Kasumi-1 (cell line): ENCODE measurements around the gene SHLD1.

ENCODE experiments used
- DNase-seq, 2 experiments: peaks; one replicate each; lab custom pipeline; 2025; lab: John Stamatoyannopoulos, UW

SHLD1 gene

DNA sequence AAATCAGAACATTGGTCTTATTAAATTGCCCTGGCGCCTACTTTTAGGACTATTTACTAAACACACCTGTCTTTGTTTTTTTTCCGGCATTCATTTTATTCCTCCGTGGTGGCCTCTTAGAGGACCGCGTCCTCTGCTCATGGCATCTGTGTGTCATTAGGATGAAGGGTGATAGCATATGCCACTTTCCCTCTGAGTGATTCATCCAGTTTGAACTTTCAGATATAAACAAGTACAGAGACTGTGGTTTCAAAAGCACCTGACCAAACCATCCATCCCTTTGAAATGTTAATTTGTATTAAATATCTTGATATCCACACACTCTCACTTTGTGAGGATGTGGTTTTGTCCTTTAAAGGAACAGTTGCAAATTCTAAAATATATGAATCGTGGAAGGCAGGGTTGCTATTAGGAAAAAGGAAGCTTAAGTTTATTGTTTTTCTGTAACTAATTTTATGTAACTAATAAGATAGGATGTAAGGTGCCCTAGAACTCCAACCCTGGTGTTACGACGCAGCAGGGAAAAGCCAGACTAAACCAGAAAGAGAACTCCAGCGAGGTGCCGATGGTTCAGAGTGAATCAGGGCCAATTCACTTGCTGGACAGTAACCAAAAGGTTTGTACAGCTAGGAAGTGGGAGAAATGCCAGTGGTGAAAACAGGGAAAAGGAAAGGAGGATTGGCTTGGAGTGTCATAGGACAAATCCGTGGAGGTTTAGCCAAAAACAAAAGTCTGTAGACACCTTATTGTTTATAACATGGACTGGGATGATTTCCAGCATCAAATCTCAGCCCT, 98.7 kb downstream of the SHLD1 start:
- DNase-seq = no peak

DNA sequence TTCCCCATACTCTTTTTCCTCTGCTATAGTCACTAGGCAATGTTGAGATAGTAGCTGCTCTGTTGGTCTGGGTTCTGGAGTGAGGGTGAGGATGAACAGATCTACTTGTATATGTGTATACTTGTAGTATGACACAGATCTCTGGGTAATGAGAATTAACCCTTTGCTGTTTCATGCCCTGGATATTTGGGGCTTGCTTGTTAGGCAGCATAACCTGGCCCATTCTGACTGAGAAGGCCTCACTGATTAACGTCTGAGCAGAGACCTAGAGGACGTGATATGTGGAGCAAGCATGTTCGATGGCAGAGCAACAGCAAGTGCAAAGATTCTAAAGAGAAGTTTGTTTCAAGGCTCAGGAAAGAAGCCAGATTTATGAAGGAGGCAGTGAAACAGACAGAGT, 105.7 kb downstream of the SHLD1 start:
- DNase-seq = no peak

DNA sequence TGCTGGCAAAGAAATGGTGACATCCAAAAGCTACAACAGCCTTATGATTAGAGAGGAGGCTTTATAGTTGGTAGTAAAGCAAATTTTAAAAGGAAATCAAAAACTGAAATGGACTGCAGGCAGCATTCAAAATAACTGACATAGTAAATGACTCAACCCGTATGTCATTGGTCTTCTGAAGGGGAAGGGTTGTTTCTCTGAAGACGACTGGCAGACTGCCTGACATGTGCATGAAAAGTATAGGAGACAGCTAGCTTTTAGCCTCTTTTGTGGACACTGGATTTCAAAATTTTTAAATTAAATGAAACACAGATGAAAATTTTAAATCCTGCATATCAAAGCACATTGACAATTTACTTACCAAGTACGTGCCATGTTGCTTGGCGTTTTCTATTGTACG, 109.4 kb downstream of the SHLD1 start:
- no peak for DNase-seq

DNA sequence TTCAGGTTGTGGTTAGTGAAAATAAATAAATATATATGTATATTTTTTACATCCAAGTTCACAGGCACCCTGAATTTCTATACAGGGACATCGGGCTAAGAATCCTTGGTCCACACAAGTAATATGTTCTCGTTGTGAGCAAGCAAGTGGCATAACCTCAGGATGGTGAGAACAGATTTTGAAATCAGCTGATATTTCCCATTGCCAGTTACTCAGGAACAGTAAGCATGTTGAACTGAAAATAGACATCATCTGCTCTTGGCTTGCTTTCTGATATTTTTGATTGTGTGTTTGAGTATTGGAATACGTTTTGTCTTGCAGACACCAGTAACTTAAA, 112.5 kb downstream of the SHLD1 start:
- DNase-seq = no peak

DNA sequence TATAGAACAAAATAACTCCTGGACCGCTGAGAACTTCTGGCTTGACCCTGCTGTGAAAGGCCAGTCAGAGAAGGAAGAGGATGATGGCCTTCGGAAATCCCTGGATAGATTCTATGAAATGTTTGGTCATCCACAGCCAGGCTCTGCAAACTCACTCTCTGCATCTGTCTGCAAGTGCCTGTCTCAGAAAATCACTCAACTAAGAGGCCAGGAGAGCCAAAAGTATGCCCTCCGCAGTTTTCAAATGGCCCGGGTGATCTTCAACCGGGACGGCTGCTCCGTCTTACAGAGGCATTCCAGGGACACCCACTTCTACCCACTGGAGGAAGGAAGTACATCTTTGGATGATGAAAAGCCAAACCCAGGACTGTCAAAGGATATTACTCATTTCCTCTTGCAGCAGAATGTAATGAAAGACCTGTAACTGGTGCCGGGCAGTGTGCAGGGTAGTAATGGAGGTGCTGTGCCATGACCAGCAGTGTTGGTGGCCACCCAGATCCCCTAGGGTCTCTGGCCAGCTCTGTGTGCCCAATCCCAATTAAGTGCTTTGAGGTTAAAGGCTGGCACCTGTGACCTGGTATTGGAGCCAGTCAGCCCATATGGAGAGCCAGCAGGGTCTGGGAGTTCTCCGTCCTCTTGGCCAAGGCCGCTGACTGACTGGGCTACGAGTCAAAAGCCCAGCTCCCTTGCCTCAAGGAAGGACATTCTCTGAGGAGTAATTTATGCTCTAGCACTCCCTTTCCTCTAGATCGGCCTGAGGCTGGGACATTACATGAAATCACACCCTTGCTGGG, 113.0 kb downstream of the SHLD1 start:
- peak; percentile 70 to 85 for DNase-seq

DNA sequence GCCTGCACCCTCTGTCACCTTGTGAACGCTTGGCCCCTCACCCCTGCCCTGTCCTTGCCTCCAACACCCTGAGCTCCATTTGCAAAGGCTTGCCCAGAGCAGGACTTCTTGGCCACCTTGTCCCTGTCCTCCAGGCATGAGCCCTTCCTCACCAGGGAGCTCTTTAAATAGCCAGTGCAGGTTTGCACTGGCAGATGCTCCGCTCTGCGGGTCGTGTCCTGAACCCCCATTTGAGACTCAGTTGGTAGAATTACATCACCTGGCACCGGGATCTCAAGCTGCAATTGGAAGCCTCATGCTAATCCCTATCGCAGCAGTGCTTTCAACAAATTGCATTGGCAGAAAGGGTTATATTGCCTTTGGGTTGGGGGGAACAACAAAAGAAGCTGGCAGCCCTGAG, 114.2 kb downstream of the SHLD1 start:
- no peak for DNase-seq

DNA sequence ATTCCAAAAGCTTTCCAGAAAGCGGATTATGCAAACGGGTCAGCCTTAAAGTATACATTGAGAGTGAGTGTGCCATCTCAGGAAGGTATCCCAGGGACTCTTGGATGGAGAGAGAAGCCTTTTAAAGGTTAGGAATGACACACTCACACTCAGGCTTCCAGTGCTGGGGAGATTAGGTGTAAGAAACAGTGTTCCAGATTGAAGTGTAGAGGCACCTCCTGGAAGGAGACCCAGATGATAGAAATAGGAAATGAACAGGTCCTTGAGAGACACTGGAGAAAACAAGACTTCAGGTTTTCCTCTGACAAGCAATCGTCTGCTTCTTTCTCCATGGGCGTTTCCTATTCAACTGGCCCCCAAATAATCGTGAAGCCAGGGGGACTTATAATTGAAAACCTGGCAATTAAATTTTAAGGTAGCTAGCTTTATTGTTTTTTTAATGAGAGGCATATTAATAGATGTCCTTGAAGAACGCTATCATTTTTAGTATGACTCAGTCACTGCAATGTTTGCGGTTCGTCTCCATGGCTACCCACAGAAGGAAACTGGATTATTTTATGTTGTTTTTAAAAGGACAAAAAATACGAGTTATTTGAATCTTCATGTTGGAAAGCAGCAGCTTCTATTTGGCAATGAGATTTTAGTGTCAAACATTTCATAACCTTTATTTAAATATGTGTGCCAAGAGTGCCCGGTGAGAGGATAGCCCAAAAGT, 114.8 kb downstream of the SHLD1 start:
- DNase-seq = no peak

DNA sequence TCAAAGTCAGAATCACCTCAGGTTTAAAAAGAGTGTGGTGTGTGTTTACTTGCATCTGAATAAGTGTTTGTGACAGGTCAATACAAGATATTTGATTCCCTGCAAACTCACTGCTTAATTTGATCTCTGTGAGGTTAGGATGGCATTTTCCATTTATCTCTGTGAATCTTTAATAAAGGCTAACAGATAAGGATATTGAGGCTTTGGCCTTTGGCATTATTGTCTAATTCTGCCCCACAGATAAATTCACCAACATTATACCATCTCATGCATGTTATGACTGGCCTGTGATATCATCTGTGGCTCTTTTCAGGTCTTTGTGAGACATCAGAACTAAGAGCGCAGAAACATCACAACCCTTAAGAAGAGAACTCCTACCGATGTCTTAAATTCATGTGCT, 115.4 kb downstream of the SHLD1 start:
- no peak for DNase-seq

DNA sequence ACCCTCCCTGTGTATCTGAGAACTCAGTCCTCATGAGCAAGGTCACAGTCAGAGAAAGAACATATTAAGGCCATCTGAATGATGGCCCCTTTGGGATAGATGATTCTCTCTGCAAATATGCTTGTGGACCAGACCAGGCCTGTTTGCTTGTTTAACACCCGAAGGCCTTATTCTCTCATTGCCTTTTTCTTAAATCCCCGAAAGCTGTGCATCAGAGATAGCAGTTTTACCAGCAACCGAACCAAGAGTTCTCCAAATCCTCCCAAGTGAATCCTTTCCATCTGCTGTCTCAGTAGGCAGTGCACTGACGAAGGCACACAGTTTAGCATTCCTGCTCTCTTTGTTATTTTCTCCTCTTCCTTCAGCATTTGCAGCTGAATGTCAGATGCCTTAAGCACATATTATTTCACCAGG, 120.4 kb downstream of the SHLD1 start:
- no peak for DNase-seq

DNA sequence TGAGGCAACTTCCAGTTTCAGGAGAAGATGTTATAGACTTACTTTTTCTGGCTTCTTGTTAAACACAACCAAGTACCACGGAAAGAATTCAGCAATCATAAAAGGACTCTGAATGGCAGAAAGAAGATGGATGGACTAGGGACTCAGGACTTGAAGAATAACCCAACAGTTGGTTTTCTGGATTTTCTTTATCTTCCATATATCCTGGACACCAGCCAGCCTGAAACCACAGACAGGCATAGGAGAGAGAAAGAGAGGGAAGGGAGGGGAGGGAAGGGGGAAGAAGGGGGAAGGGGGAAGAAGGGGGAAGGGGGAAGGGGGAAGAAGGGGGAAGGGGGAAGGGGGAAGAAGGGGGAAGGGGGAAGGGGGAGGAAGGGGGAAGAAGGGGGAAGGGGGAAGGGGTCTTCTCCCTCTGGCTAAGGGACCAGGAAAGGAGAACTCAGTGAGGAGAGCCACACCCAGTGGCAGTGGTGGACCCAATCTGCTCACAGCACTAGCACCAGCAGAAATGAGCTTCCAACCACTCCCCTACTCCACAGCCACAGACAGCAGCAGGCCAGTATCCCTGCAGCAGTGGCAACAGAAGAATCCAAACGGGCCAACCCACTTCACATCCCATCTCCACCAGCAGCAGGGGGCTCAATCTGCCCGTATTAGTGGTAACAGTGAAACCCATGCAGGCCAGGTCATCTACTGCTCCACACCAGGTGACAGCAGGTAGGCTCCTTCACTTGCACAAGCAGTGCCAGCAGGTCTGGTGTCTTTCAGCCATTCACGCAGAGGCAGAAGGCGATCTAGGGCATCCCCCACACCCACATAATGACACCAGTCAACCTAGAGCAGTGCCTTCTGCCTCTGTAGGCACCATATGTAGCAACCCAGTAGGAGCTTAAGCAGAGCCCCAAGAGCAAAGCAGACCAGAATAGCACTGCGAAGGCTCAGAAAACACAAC, 121.5 kb downstream of the SHLD1 start:
- no peak for DNase-seq

DNA sequence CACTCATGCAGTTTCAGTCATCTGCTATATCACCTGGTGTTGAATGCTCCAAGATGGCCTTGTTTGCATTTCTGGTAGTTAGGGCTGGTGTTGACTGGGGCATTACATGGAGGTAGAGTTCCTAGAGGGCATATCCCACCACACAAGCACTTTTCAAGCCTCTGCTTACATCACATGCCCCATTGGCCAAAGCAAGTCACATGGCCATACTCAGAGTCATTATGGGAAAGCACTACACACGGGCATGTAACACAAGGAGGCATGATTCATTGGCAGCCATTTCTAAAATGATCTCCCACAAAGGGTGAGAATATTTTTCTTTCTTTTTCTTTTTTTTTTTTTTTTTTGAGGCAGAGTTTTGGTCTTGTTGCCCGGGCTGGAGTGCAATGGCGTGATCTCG, 126.9 kb downstream of the SHLD1 start:
- DNase-seq = no peak

DNA sequence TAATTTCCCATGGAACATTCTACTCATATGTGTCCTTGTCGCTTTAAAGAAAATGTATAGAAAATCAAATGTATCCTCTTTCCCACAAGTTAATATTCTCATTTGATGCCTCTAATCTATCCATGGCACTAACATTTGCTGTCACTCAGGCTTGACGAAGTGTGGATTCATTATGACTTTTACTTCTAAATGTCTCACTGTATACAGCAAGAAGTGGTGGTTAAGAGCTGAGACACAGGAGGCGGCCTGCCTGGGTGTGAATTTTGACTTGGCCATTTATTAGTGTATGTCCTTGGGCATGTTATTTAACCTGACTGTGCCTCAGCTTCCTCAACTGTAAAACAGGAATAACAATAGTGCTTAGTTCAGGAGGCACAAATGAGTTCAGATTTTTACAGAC, 130.1 kb downstream of the SHLD1 start:
- DNase-seq = no peak

DNA sequence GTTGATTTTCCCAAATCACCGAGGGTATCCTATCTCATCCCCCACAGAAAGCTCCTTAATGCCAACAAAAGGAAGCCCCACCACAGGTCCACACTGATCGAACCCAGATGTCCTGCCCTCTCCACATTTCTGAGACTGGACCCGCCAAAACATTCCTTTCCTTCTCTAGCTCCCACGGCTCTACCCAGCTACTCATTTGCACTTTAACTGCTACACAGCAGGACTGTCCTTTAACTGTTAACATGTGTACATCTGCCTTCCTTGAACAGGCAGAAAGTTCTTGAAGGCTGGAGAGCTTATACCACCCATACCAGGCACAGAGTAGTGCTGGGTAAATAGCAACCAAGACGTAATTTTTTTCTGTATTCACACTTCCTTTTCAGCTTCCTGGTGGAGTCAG, 131.5 kb downstream of the SHLD1 start:
- DNase-seq = no peak

DNA sequence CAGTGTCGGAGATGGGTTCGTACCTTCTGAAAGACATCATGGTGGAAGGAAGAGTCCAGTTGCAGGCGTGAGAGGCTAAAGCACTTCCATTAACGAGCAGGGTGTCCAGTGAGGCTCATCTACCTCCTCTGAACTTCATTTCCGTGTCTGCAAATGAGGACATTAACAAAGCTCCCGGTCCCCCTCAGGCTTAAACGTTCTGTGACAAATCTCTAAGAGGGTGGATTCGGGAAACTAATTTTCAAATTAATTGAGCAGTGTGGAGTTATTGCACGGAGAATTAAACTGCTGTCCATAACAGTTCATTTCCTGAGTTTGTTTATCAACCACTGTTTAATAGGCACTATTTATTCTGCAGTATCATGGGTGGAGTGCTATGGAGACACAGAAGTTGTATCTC, 132.0 kb downstream of the SHLD1 start:
- DNase-seq = no peak

DNA sequence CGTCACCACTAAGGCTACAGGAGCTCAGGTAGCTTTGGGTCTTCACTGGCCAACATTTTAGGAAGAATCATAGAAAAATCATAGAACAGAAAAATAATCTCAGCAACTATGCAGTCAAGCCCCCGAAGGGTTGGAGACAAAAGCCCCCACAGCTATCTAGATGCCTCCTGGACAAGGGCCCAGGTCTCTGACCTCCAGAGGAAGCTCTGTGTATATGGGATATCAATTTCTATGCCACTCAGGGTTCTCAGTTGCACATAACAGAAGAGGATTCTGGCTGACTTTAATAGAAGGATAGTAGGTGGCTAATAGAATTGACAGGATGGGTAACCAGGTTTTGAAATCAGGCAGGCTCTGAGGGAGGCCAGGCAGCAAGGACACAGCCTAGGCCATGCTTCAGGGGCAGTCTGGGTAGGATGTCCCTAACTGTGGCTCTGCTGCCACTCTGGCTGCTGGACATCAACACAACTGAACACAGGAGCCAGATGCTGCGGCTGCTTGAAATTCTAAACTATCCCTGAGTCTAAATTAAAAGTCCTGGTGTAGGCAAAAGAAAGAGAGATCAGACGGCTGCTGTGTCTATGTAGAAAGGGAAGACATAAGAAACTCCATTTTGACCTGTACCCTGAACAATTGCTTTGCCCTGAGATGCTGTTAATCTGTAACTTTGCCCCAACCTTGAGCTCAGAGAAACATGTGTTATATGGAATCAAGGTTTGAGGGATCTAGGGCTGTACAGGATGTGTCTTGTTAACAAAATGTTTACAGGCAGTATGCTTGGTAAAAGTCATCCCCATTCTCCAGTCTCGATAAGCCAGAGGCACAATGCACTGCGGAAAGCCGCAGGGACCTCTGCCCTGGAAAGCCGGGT, 134.5 kb downstream of the SHLD1 start:
- no peak for DNase-seq

DNA sequence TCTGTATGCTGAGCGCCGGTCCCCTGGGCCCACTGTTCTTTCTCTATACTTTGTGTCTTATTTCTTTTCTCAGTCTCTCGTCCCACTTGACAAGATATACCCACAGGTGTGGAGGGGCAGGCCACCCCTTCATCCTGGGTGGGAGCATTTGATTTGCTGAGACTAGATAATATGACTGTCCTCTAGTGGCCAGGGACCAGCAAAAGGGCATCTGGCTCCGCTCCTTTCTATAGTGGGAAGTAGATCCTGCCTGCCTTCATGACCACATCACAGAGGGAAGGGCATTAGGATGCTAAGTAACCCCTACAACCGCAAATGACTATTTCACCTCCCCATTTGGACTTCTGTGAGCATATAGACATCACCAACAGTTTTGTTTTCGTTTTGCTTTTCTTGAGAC, 135.7 kb downstream of the SHLD1 start:
- DNase-seq = no peak

DNA sequence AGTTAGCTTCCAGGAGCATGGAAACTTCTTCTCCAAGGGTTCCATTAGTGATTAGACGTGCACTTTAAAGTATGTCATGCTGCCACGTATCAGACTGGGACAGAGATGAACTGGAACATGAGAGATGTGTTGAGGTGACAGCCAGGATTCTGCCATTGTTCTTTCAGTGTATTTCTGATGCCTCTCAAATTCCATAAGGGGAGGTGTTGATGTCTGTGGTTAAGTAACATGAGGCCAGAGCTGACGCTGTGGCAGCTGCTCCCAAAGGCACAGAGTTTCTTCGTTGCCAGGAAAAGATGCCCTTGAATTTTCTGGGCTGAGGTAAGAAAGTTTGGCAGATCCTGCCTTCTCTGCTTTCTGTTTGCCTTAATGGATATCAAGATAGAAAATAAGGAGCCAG, 136.6 kb downstream of the SHLD1 start:
- DNase-seq = no peak

DNA sequence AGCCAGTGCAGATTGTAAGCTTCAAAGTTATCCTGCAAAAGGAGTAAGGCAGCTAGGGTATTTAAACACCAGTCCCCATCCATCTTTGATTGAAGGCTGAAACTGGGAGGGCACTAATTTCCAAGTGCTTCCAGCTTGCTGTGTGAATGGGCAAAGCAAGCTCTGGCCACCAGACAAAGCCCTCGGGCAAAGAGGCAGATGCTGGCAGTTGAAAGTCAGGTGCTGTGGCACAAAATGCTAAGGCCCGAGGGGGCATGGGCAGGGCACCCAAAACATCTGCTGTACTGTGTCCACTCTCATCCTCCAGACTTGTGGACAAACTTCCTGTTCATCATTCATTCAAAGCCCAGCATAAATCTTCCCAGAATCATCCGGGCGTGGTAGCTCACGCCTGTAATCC, 137.2 kb downstream of the SHLD1 start:
- DNase-seq = no peak

DNA sequence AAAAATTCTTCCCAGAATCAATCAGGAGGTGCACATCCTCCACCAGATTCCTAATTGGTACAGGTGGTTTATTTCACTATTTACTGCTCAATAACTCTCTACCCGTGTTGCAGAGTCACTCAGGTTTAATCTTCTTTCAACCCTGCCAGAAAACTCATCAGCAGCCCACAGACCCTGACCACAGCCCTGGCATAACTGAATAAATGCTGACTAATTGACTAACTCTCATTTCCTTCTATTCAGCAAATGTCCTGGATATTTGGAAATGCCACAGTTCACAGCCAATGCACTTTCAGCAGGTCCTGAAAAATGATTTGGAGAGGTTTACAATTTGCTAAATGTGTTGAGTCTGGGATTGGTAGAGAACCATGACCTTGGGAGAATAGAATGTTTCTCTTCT, 137.8 kb downstream of the SHLD1 start:
- no peak for DNase-seq

DNA sequence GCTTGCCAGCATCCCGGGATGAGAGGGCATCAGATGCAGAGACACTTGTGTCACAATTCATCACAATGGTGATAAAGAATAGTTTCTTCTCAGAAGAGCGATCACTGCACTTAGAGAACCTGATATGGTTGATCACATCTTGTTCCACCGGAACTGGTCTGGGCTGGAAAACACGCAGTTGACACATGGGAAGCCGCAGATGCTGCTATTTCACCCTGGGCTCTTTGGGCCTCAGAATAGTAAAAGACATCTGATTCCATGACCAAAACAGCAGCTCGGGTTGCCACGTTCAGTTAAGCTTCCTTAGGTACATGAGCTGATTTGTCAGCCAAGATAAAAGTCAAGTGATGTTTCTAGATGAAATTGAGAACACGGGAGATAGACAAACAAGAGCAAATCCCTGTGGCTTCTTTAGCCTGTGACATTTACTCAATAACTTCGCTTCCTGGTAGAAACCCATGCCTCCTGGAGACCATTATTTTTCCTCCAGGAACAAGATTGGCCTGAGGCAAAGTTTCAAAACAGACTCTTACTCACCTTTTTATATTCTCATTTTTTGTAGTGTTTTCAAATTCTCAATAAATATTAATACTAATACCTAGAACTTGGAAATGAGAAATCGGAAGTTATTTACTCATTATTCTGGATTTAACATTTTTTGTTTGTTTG, 140.7 kb downstream of the SHLD1 start:
- no peak for DNase-seq
